Transverse colon (tissue), 4 donors: ENCODE measurements around the gene BRCA2. TPM values are rescaled to one million over a fixed set of nuclear protein-coding genes. Genes with fewer than 3 reads are reported as not detected.

Source experiments
- DNase-seq: peaks from one replicate; pipeline ENCODE4 v3.0.0-alpha.2; 2019
- H3K27ac ChIP-seq, 4 donors: fragments of 200-600 bp; sonication (generic); 2 replicates each; pipeline ENCODE4 v1.5.1; 2016 to 2018; ENCODE audit warnings: inconsistent platforms in 4 of 4
- H3K27me3 ChIP-seq: fragments of 200-600 bp; sonication (generic); 2 replicates; pipeline ENCODE4 v1.5.1; 2017; ENCODE audit warnings: inconsistent platforms
- H3K36me3 ChIP-seq, 4 donors: fragments of 200-600 bp; sonication (generic); 2 replicates each; pipeline ENCODE4 v1.5.1; 2017 to 2019; ENCODE audit warnings: inconsistent platforms in 4 of 4
- H3K4me1 ChIP-seq, 4 donors: fragments of 200-600 bp; sonication (generic); 2 replicates each; pipeline ENCODE4 v1.5.1; 2017 to 2020; ENCODE audit warnings: inconsistent platforms in 4 of 4
- H3K4me3 ChIP-seq, 4 donors: fragments of 200-600 bp; sonication (generic); 1 replicate in 1 of 4; 2 replicates in 3 of 4; pipeline versions ENCODE4 v1.5.1 to v1.6.1; 2017 to 2019; ENCODE audit warnings: inconsistent platforms in 4 of 4
- H3K9me3 ChIP-seq, 2 donors: fragments of 200-600 bp; sonication (generic); 2 replicates each; pipeline ENCODE4 v1.5.1; 2017 to 2019; ENCODE audit warnings: inconsistent platforms in 2 of 2
- EP300 ChIP-seq: sonication (generic); formaldehyde crosslinking; IDR thresholded peaks from one replicate; pipeline ENCODE4 v1.6.1; 2017; ENCODE audit warnings: antibody characterized with exemption, low read depth
- POLR2A ChIP-seq: fragments of 450-650 bp; IDR thresholded peaks from one replicate; pipeline ENCODE4 v1.6.1; 2016; ENCODE audit warnings: antibody characterized with exemption, mild to moderate bottlenecking, moderate library complexity
- POLR2AphosphoS5 ChIP-seq, 3 donors: sonication (generic); formaldehyde crosslinking; IDR thresholded peaks; one replicate each; pipeline ENCODE4 v1.6.1; 2016; ENCODE audit warnings: antibody characterized with exemption in 3 of 3
- WGBS, 2 donors: methylation state at CpG; one replicate each; pipeline ENCODE4 v1.1.5; 2018; ENCODE audit warnings: low coverage in 1 of 2; 5-methylcytosine and 5-hydroxymethylcytosine counted together
- in situ Hi-C, 4 donors: fragments of 200-750 bp; cut with MboI; loops; one replicate each; pipeline versions ENCODE4 v1.15.0 to v1.15.1; 2017; ENCODE audit warnings: low sequenced_read_pairs in 3 of 4, low pct_ligation_motif_present in 1 of 4, low pct_unique_long_range_greater_than_20kb in 1 of 4
- intact Hi-C: fragments of 100-400 bp; cut with DNase I; formaldehyde crosslinking; loops from one replicate; pipeline ENCODE4 v1.15.1; 2023; ENCODE audit warnings: low total_unique reads
- total RNA-seq, 4 donors: library from RNA; depleted of rRNA; stranded (reverse); fragments of >200 nt; gene quantifications; one replicate each; pipeline ENCODE4 v1.1.0, GENCODE V29; 2016
- TF ChIP-seq, protein P1 (sequence below), 5 experiments: fragments of 200-600 bp in 3 of 5; fragments of 450-650 bp in 2 of 5; sonication (generic) in 3 of 5; IDR thresholded peaks; 1 replicate in 2 of 5; 2 replicates in 3 of 5; pipeline ENCODE4 v1.5.1; 2016 to 2017; ENCODE audit warnings: antibody characterized with exemption in 5 of 5, inconsistent platforms in 3 of 5, mild to moderate bottlenecking in 2 of 5, moderate library complexity in 1 of 5

BRCA2 gene
- total RNA-seq, 4 donors from 2014 or later = 1.6 to 4.8 (median 2.4) TPM; not detected in 1

DNA sequence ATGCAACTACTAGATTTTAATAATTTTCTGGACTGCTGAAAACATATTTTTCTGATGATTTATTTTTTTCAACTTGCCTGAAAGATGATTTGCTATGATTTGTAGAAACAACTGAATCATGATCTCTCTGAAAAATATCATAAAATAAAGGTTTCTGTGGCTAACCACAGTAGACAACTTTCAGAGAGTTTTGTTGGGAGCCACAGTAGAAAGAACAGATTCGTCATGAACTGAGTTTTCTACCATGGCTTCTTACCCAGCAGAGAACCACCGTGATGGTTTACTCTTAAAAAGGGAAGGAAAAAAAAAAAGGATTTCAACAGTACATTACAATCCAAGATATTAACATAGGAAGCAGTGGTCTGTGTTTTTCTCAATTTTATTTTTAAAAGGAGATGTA is 18.1 kb upstream of the BRCA2 start:
- H3K36me3 ChIP-seq = no peaks in the 10 kb centered on the region
- H3K27me3 ChIP-seq = peaks cover 7% of the 10 kb centered on the region
- no peaks in the 10 kb centered on the region for H3K4me1 ChIP-seq
- H3K9me3 ChIP-seq = no peaks in the 10 kb centered on the region
- 46 to 57% methylated on average over 2 of the region's 2 CpGs for WGBS, 2 donors
- intact Hi-C loops = no loop called here
- in situ Hi-C loops = no loop called here
- H3K4me3 ChIP-seq = no peak overlapping the region
- TF ChIP-seq EP300 (no peak), POLR2A (no peak), POLR2AphosphoS5 (IDR thresholded peaks at IDR 0.05) (no peak)
- TF ChIP-seq, protein P1, sequence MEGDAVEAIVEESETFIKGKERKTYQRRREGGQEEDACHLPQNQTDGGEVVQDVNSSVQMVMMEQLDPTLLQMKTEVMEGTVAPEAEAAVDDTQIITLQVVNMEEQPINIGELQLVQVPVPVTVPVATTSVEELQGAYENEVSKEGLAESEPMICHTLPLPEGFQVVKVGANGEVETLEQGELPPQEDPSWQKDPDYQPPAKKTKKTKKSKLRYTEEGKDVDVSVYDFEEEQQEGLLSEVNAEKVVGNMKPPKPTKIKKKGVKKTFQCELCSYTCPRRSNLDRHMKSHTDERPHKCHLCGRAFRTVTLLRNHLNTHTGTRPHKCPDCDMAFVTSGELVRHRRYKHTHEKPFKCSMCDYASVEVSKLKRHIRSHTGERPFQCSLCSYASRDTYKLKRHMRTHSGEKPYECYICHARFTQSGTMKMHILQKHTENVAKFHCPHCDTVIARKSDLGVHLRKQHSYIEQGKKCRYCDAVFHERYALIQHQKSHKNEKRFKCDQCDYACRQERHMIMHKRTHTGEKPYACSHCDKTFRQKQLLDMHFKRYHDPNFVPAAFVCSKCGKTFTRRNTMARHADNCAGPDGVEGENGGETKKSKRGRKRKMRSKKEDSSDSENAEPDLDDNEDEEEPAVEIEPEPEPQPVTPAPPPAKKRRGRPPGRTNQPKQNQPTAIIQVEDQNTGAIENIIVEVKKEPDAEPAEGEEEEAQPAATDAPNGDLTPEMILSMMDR (IDR thresholded peaks at IDR 0.05) = no peak
- H3K27ac ChIP-seq = no peak overlapping the region
- DNase-seq = no peak

GRCh38 chr13:32298695-32299094 is 16.6 kb upstream of the BRCA2 start:
- intact Hi-C loops (no loop called here), in situ Hi-C loops (no loop called here)
- Histone ChIP-seq H3K27me3 (peaks cover 7% of the 10 kb centered on the region), H3K9me3 (no peaks in the 10 kb centered on the region), H3K36me3 (no peaks in the 10 kb centered on the region), H3K27ac (no peak overlapping the region), H3K4me1 (no peaks in the 10 kb centered on the region), H3K4me3 (no peak overlapping the region)
- DNase-seq = no peak
- TF ChIP-seq, protein P1 (IDR thresholded peaks at IDR 0.05) = no peak
- TF ChIP-seq POLR2A (no peak), POLR2AphosphoS5 (IDR thresholded peaks at IDR 0.05) (no peak), EP300 (no peak)
- 87 to 88% methylated on average over 5 to 6 of the region's 6 CpGs for WGBS, 2 donors

DNA sequence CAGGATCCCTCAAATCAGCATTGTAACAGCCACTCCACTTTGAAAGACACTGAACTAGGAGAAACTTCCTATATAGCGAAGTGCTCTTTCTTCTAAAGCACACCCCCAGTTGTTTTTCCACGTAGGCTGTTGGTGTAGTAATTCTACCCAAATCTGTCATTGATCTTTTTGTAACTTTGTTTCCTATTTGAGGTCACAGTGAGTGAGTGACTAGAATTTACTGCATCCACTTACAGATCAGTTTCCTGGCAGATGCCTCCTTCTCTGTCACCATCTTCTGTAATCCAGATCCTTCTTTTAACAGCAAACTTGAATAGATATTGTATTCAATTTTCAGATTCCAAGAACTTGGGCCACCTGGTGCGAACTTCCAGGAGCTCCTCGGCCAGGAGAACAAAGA is 15.4 kb upstream of the BRCA2 start:
- 45 to 68% methylated on average over 2 to 4 of the region's 4 CpGs for WGBS, 2 donors
- H3K36me3 ChIP-seq = no peaks in the 10 kb centered on the region
- no peaks in the 10 kb centered on the region for H3K9me3 ChIP-seq
- in situ Hi-C loops = loop anchor here (10.0 to 25.0 kb wide), 4 partner anchors 275 to 388 kb away; no protein-coding TSS in a partner anchor
- peaks cover 7% of the 10 kb centered on the region for H3K27me3 ChIP-seq
- intact Hi-C loops = no loop called here
- H3K4me1 ChIP-seq = no peaks in the 10 kb centered on the region
- no peak for DNase-seq
- TF ChIP-seq, protein P1 (IDR thresholded peaks at IDR 0.05) = no peak
- no peak for TF ChIP-seq POLR2AphosphoS5 (IDR thresholded peaks at IDR 0.05)
- no peak for TF ChIP-seq POLR2A
- H3K4me3 ChIP-seq = no peak overlapping the region
- H3K27ac ChIP-seq = no peak overlapping the region

GRCh38 chr13:32300406-32300805 is 14.9 kb upstream of the BRCA2 start:
- Histone ChIP-seq H3K27me3 (peaks cover 7% of the 10 kb centered on the region), H3K27ac (no peak overlapping the region), H3K36me3 (no peaks in the 10 kb centered on the region), H3K9me3 (no peaks in the 10 kb centered on the region), H3K4me3 (no peak overlapping the region), H3K4me1 (no peaks in the 10 kb centered on the region)
- TF ChIP-seq POLR2AphosphoS5 (IDR thresholded peaks at IDR 0.05) = no peak
- in situ Hi-C loops (loop anchor here (10.0 to 25.0 kb wide), 4 partner anchors 276 to 388 kb away; no protein-coding TSS in a partner anchor), intact Hi-C loops (no loop called here)
- DNase-seq = no peak
- WGBS, 2 donors = 56 to 69% methylated on average over 3 to 8 of the region's 8 CpGs

DNA sequence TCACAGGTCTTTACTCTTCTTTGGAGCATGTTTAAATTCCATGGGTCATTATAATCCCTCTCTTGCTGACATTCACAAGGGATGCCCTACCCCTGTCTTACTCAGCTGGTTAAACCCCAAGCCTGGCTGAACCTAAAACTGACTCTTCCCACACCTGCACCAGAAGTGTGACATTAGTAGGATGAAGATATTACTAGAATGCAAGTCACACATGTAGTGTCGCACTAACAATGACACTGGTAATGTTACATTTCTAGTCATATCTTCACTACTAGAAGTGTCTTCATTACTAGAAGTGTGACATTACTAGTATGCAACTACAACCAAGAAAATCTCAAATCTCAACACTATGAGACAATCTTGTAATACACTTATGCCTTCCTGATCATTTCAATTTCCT is 14.4 kb upstream of the BRCA2 start:
- no peak overlapping the region for H3K4me3 ChIP-seq
- 86 to 100% methylated on average over 1 of the region's 1 CpG for WGBS, 2 donors
- TF ChIP-seq POLR2AphosphoS5 (IDR thresholded peaks at IDR 0.05) = no peak
- TF ChIP-seq EP300 = no peak
- no peak for TF ChIP-seq POLR2A
- TF ChIP-seq, protein P1 (IDR thresholded peaks at IDR 0.05) = no peak
- no peaks in the 10 kb centered on the region for H3K4me1 ChIP-seq
- H3K9me3 ChIP-seq = no peaks in the 10 kb centered on the region
- no peak overlapping the region for H3K27ac ChIP-seq
- H3K36me3 ChIP-seq = no peaks in the 10 kb centered on the region
- in situ Hi-C loops = loop anchor here (10.0 to 25.0 kb wide), 4 partner anchors 276 to 389 kb away; no protein-coding TSS in a partner anchor
- DNase-seq = no peak
- intact Hi-C loops = no loop called here
- H3K27me3 ChIP-seq = peaks cover 7% of the 10 kb centered on the region
